Measurements from ENCODE around the gene NECAB2.

NECAB2 gene

GRCh38 chr16:83952940-83953795 lies 14.9 kb upstream of the NECAB2 start, which contains the start of gene OSGIN1:
Gene OSGIN1 (plus strand): TSS chr16:83953240. CDS start chr16:83957672, 4,432 bp downstream.
- peak; percentile 96 for DNase-seq (ENCODE audit: low spot score)

DNA sequence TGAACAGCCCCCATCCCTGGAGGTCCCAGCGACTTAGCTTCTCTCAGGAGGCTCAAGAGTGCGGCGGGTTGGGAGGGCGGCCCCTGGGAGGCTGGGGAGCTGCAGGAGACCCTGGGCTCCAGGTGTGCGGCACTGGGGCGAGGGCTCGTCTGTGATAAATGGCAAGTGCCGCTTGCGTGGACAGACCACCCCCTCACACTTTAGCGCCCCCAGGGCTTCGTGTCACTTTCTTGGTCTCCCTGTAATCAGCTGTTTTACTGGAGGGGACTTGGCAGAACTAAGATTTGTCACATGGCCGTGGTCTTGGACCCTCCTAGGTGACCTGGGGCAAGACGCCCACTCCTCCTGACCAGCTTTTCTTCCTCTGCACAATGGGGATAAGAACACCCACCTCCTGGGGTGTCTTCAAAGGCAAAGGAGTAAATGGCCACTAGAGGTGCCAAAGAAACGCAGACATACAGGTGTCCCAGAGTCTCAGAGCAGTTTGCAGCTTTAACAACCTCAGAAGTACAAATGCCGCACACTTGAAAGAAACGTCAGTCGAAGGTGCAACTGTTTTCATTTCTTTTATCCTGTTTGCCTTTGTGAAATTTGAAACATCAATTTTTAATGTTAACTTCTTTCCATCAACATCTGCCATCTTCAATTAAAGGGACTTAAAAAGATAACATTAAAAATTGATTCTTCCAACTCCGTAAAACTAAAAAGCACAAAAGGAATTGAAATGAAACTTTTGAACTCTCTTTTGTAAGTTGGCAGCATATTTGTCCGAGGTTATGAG lies 14.1 kb upstream of the NECAB2 start:
- DNase-seq (ENCODE audit: low spot score) = no peak

- DNase-seq (ENCODE audit: low spot score) = peak; percentile 80
Observed at GRCh38 chr16:83954577-83955016, 13.4 kb upstream of the NECAB2 start.

- DNase-seq (ENCODE audit: low spot score) = no peak
Observed at GRCh38 chr16:83955218-83956130, 12.6 kb upstream of the NECAB2 start.

GRCh38 chr16:83956336-83957289 lies 11.4 kb upstream of the NECAB2 start:
- peak; percentile 82 for DNase-seq (ENCODE audit: low spot score)

DNA sequence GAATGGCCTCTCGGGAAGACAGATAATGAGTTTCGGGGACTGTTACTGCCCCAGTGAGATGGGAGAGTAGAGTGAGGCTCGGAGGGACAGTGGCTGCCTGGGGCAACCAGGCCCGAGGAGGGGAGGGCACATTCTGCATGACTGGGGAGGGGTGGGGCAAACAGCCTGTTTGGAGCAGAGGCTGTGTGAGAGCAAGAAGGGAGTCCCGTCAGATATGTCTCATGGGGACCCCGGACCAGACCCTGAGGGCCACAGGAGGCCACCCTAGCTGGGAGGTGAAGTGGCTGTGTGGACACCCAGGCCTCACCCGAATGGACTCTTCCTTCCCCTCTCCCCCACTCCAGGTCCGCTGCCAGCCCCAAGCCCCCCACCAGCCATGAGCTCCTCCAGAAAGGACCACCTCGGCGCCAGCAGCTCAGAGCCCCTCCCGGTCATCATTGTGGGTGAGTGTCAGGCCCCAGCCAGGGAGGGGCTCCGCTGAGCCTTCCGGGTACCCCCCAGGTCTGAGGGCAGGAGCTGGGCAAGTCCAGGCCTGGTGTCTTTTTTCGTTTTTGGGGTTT lies 10.7 kb upstream of the NECAB2 start:
- no peak for DNase-seq (ENCODE audit: low spot score)

- no peak for DNase-seq (ENCODE audit: low spot score)
Observed at GRCh38 chr16:83958137-83958845, 9.8 kb upstream of the NECAB2 start.

DNA sequence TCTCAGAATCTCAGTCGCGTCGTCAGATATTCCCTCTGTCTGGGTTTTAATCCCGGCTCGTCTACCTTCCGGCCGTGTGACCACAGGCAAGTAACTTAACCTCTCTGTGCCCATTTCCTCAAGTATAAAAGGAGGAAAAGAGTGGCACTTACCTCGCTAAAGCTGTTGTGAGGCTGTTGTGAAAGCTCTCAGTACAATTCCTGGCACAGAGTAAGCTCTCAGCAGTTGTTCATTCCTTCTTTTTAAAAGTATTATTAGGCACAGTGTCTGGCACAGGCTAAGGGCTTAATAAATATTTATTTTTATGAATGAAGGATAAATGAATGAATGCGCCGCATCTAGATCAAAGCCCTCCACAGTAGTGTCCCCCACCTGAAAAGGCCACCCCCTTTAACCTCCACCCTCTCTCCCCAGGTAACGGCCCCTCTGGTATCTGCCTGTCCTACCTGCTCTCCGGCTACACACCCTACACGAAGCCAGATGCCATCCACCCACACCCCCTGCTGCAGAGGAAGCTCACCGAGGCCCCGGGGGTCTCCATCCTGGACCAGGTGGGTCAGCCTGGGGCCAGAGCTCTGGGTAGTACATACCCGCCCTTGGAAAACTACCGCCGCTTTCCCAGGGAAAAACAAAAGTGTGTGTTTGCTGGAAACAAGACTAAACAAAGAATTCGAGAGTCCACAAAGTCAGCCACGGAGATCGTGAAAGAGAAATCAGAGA lies 9.0 kb upstream of the NECAB2 start:
- DNase-seq (ENCODE audit: low spot score) = no peak

- no peak for DNase-seq (ENCODE audit: low spot score)
Observed at GRCh38 chr16:83959656-83960434, 8.2 kb upstream of the NECAB2 start.

GRCh38 chr16:83960521-83961249 lies 7.4 kb upstream of the NECAB2 start:
- DNase-seq (ENCODE audit: low spot score) = no peak

- no peak for DNase-seq (ENCODE audit: low spot score)
Observed at GRCh38 chr16:83961591-83961990, 6.5 kb upstream of the NECAB2 start.

DNA sequence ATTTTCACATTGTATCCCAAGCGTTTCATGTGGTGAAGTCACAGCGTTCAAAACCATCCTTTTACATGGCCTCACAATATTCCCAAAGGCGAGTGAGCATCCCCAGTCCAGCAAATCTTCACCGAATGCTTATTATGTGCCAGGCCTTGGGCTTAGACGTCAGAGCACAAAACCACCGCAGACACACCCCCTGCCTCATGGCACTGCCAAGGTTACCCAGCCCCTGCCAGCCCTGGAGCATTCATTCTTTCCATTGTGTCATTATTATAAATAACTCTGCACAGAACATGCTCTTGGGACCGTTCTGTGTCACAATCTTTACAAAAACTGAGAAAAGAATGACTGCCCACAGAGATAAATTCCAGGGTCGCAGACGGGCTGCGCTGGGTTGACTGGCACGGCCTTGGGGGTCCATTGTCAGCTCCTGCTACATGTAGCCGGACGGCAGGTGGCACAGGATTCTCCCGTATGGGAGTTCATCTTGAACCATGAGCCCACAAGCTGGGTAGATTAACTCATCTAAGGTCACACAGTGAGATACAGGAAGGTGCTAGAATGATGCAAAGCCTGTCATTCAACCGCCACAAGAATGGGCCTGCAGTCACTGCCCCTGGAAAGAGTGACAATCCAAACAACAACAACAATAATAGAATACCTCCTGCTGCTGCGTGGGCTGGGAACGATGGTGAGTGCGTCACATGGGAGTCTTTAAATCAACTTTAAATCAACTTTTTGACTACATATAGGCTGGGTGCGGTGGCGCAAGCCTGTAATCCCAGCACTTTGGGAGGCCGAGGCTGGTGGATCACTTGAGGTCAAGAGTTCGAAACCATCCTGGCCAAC lies 4.5 kb upstream of the NECAB2 start:
- DNase-seq (ENCODE audit: low spot score) = no peak

- no peak for DNase-seq (ENCODE audit: low spot score)
Observed at GRCh38 chr16:83964684-83965443, 3.2 kb upstream of the NECAB2 start.

DNA sequence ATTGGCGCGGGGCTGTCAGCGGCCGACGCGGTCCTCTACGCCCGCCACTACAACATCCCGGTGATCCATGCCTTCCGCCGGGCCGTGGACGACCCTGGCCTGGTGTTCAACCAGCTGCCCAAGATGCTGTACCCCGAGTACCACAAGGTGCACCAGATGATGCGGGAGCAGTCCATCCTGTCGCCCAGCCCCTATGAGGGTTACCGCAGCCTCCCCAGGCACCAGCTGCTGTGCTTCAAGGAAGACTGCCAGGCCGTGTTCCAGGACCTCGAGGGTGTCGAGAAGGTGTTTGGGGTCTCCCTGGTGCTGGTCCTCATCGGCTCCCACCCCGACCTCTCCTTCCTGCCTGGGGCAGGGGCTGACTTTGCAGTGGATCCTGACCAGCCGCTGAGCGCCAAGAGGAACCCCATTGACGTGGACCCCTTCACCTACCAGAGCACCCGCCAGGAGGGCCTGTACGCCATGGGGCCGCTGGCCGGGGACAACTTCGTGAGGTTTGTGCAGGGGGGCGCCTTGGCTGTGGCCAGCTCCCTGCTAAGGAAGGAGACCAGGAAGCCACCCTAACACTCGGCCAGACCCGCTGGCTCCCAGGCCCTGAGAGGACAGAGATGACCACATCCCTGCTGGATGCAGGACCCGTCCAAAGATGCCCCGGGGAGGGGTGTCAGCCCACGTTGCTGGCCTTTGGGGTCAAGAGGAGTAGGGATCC lies 2.4 kb upstream of the NECAB2 start:
- DNase-seq (ENCODE audit: low spot score) = no peak

GRCh38 chr16:83966153-83966696 lies 1.8 kb upstream of the NECAB2 start:
- DNase-seq (ENCODE audit: low spot score) = no peak
